ENCODE results near the gene ZNF488.
"Not testable (repeated sequence)": the region's sequence is repeated elsewhere in the genome, so short reads cannot be mapped to it uniquely, and the experiment has no call there.

The ZNF488 gene

GRCh38 chr10:47384148-47384921 lies at the start of gene ZNF488:
TSS of gene ZNF488 (minus strand) at chr10:47384293. CDS start at chr10:47368829, 15,464 bp downstream.
- Histone ChIP-seq H3K9ac (ENCODE audit: low read length) (peak within 1 kb of the TSS; percentile 61), H3K9me3 (ENCODE audit: control insufficient read depth, low read length) (no peaks in the 10 kb centered on the region), H3K27me3 (ENCODE audit: control insufficient read depth, insufficient read depth, low read length) (no peaks in the 10 kb centered on the region), H3K4me3 (ENCODE audit: low read length) (peak within 1 kb of the TSS; percentile 60), H3K36me3 (ENCODE audit: control insufficient read depth, insufficient read depth, low read length) (no peaks in the 10 kb centered on the region), H3K4me1 (ENCODE audit: control insufficient read depth, insufficient read depth, low read length) (peaks cover 30% of the 10 kb centered on the region)

- Histone ChIP-seq H3K4me3 (ENCODE audit: low read length) (no peak overlapping the region), H3K9me3 (ENCODE audit: control insufficient read depth, low read length) (no peaks in the 10 kb centered on the region), H3K9ac (ENCODE audit: low read length) (no peak overlapping the region), H3K36me3 (ENCODE audit: control insufficient read depth, insufficient read depth, low read length) (no peaks in the 10 kb centered on the region), H3K4me1 (ENCODE audit: control insufficient read depth, insufficient read depth, low read length) (no peaks in the 10 kb centered on the region), H3K27me3 (ENCODE audit: control insufficient read depth, insufficient read depth, low read length) (no peaks in the 10 kb centered on the region)
Measured at GRCh38 chr10:47425813-47426419, 41.8 kb upstream of the ZNF488 start.

GRCh38 chr10:47424231-47424630 lies 40.1 kb upstream of the ZNF488 start:
- Histone ChIP-seq H3K9ac (ENCODE audit: low read length) (no peak overlapping the region), H3K36me3 (ENCODE audit: control insufficient read depth, insufficient read depth, low read length) (no peaks in the 10 kb centered on the region), H3K4me3 (ENCODE audit: low read length) (no peak overlapping the region), H3K27me3 (ENCODE audit: control insufficient read depth, insufficient read depth, low read length) (no peaks in the 10 kb centered on the region), H3K9me3 (ENCODE audit: control insufficient read depth, low read length) (no peaks in the 10 kb centered on the region), H3K4me1 (ENCODE audit: control insufficient read depth, insufficient read depth, low read length) (no peaks in the 10 kb centered on the region)

- Histone ChIP-seq H3K9ac (ENCODE audit: low read length) (no peak overlapping the region), H3K4me1 (ENCODE audit: control insufficient read depth, insufficient read depth, low read length) (no peaks in the 10 kb centered on the region), H3K9me3 (ENCODE audit: control insufficient read depth, low read length) (no peaks in the 10 kb centered on the region), H3K27me3 (ENCODE audit: control insufficient read depth, insufficient read depth, low read length) (no peaks in the 10 kb centered on the region), H3K36me3 (ENCODE audit: control insufficient read depth, insufficient read depth, low read length) (no peaks in the 10 kb centered on the region), H3K4me3 (ENCODE audit: low read length) (no peak overlapping the region)
Measured at GRCh38 chr10:47423476-47423875, 39.4 kb upstream of the ZNF488 start.

- no peak overlapping the region for H3K4me3 ChIP-seq (ENCODE audit: low read length)
- H3K4me1 ChIP-seq (ENCODE audit: control insufficient read depth, insufficient read depth, low read length), result no peaks in the 10 kb centered on the region
- H3K9ac ChIP-seq (ENCODE audit: low read length), result no peak overlapping the region
- no peaks in the 10 kb centered on the region for H3K9me3 ChIP-seq (ENCODE audit: control insufficient read depth, low read length)
- H3K27me3 ChIP-seq (ENCODE audit: control insufficient read depth, insufficient read depth, low read length), result no peaks in the 10 kb centered on the region
- H3K36me3 ChIP-seq (ENCODE audit: control insufficient read depth, insufficient read depth, low read length), result no peaks in the 10 kb centered on the region
Measured at GRCh38 chr10:47421057-47421952, 37.2 kb upstream of the ZNF488 start.

GRCh38 chr10:47420305-47421056 lies 36.4 kb upstream of the ZNF488 start:
- Histone ChIP-seq H3K4me3 (ENCODE audit: low read length) (no peak overlapping the region), H3K9ac (ENCODE audit: low read length) (no peak overlapping the region), H3K9me3 (ENCODE audit: control insufficient read depth, low read length) (no peaks in the 10 kb centered on the region), H3K4me1 (ENCODE audit: control insufficient read depth, insufficient read depth, low read length) (no peaks in the 10 kb centered on the region), H3K36me3 (ENCODE audit: control insufficient read depth, insufficient read depth, low read length) (no peaks in the 10 kb centered on the region), H3K27me3 (ENCODE audit: control insufficient read depth, insufficient read depth, low read length) (no peaks in the 10 kb centered on the region)

- Histone ChIP-seq H3K9me3 (ENCODE audit: control insufficient read depth, low read length) (no peaks in the 10 kb centered on the region), H3K4me3 (ENCODE audit: low read length) (no peak overlapping the region), H3K4me1 (ENCODE audit: control insufficient read depth, insufficient read depth, low read length) (no peaks in the 10 kb centered on the region), H3K9ac (ENCODE audit: low read length) (no peak overlapping the region), H3K27me3 (ENCODE audit: control insufficient read depth, insufficient read depth, low read length) (no peaks in the 10 kb centered on the region), H3K36me3 (ENCODE audit: control insufficient read depth, insufficient read depth, low read length) (no peaks in the 10 kb centered on the region)
Measured at GRCh38 chr10:47419421-47419820, 35.3 kb upstream of the ZNF488 start.

- no peaks in the 10 kb centered on the region for H3K9me3 ChIP-seq (ENCODE audit: control insufficient read depth, low read length)
- H3K9ac ChIP-seq (ENCODE audit: low read length), result no peak overlapping the region
- H3K4me3 ChIP-seq (ENCODE audit: low read length), result no peak overlapping the region
- H3K36me3 ChIP-seq (ENCODE audit: control insufficient read depth, insufficient read depth, low read length), result no peaks in the 10 kb centered on the region
- no peaks in the 10 kb centered on the region for H3K4me1 ChIP-seq (ENCODE audit: control insufficient read depth, insufficient read depth, low read length)
- no peaks in the 10 kb centered on the region for H3K27me3 ChIP-seq (ENCODE audit: control insufficient read depth, insufficient read depth, low read length)
Measured at GRCh38 chr10:47418966-47419365, 34.9 kb upstream of the ZNF488 start.

GRCh38 chr10:47418321-47418720 lies 34.2 kb upstream of the ZNF488 start:
- Histone ChIP-seq H3K27me3 (ENCODE audit: control insufficient read depth, insufficient read depth, low read length) (no peaks in the 10 kb centered on the region), H3K9me3 (ENCODE audit: control insufficient read depth, low read length) (no peaks in the 10 kb centered on the region)

GRCh38 chr10:47416305-47417218 lies 32.5 kb upstream of the ZNF488 start:
- H3K4me1 ChIP-seq (ENCODE audit: control insufficient read depth, insufficient read depth, low read length); H3K4me3 ChIP-seq (ENCODE audit: low read length); H3K27me3 ChIP-seq (ENCODE audit: control insufficient read depth, insufficient read depth, low read length); H3K9me3 ChIP-seq (ENCODE audit: control insufficient read depth, low read length); H3K9ac ChIP-seq (ENCODE audit: low read length); H3K36me3 ChIP-seq (ENCODE audit: control insufficient read depth, insufficient read depth, low read length): not testable (repeated sequence)

More at GRCh38 chr10:47418321-47418720, 34.2 kb upstream of the ZNF488 start:
- H3K36me3 ChIP-seq (ENCODE audit: control insufficient read depth, insufficient read depth, low read length), result no peaks in the 10 kb centered on the region
- no peak overlapping the region for H3K9ac ChIP-seq (ENCODE audit: low read length)
- no peak overlapping the region for H3K4me3 ChIP-seq (ENCODE audit: low read length)
- H3K4me1 ChIP-seq (ENCODE audit: control insufficient read depth, insufficient read depth, low read length), result no peaks in the 10 kb centered on the region

All from mucosa of stomach (tissue), 1 donor.